Spleen (tissue), 7 donors: ENCODE measurements around the gene CTBP1.

ENCODE experiments used
- POLR2AphosphoS5 ChIP-seq, 3 donors: sonication (generic); formaldehyde crosslinking; IDR thresholded peaks; one replicate each; pipeline ENCODE4 v1.5.1; 2017; ENCODE audit warnings: antibody characterized with exemption in 3 of 3
- TF ChIP-seq, protein P1 (sequence below), 11 experiments: fragments of 200-600 bp in 7 of 11; fragments of 450-650 bp in 4 of 11; sonication (generic) in 4 of 11; IDR thresholded peaks in 8 of 11; conservative IDR thresholded peaks in 3 of 11; 1 replicate in 7 of 11; 2 replicates in 4 of 11; pipeline versions ENCODE4 v1.4.0 to v1.8.0; 2016 to 2021; ENCODE audit warnings: antibody characterized with exemption in 11 of 11, inconsistent platforms in 4 of 11, mild to moderate bottlenecking in 1 of 11
- donor health status: DM: no; HTN: no; CAD: no; lungs with moderate emphysema.
- donor health status: DM: no; HTN: no; CAD: no.
- donor health status: DM: no; HTN: no; CAD: no.

DNA sequence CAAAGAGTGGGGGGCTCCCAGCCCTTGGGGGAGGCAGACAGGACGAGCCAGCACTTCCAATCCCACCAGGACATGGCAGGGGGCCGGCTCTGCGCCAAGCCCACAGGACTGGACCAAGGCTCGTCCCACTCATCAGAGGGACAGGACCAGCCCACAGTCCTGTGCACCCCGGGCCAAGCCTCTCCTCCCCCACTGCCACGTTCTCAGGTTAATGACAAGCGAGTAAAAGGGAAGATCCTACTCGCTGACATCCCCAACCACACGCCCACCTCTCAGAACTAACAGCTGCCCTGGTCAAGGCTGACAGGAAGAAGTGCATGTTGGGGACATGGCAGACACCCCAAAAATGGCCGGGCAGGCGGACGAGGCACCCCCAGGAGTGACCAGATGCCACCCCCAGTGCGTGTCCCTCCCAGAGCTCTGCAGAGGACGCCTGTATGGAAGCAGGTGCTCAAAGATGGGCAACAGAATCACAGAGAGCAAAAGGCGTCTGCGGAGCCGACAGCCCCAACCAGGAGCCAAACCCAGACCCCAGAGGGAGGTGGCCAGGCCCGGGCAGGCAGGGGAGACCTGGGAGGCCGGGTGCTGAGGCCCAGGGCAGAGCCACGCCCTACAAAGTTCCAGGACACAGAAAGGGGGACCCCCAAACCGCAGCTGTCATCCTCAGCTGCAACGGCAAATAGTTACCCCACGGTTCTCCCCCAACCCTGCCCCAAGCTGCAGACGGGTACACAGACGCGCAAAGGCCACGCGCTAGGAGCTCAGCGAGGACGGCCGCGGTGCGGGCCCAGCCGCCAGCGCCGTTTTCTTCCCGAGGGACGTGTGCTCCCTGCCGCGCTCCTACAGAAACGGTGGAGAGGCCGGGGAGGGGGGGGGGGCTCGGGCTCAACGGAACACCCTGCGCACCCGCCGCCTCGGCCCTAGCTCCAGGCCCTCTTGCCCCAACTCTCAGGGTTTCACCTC lies 1.7 kb downstream of the CTBP1 start:
- TF ChIP-seq, protein P1, sequence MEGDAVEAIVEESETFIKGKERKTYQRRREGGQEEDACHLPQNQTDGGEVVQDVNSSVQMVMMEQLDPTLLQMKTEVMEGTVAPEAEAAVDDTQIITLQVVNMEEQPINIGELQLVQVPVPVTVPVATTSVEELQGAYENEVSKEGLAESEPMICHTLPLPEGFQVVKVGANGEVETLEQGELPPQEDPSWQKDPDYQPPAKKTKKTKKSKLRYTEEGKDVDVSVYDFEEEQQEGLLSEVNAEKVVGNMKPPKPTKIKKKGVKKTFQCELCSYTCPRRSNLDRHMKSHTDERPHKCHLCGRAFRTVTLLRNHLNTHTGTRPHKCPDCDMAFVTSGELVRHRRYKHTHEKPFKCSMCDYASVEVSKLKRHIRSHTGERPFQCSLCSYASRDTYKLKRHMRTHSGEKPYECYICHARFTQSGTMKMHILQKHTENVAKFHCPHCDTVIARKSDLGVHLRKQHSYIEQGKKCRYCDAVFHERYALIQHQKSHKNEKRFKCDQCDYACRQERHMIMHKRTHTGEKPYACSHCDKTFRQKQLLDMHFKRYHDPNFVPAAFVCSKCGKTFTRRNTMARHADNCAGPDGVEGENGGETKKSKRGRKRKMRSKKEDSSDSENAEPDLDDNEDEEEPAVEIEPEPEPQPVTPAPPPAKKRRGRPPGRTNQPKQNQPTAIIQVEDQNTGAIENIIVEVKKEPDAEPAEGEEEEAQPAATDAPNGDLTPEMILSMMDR (IDR thresholded peaks at IDR 0.05 in 8 of 11, conservative IDR thresholded peaks at IDR 0.05 in 3 of 11), result no peak
- TF ChIP-seq POLR2AphosphoS5 (IDR thresholded peaks at IDR 0.05), result peak in 1 of 3 donors; percentile 26
